ENCODE data around the gene MUC4.

- TF ChIP-seq CTCF (IDR thresholded peaks at IDR 0.05; ENCODE audit: low read depth, low read length) (no peak), MAX (IDR thresholded peaks at IDR 0.05; ENCODE audit: low read depth, low read length) (no peak)
Measured at GRCh38 chr3:195854628-195855294, 43.0 kb upstream of the MUC4 start.
